ENCODE data around the gene RBPMS2.

RBPMS2 gene

GRCh38 chr15:64701051-64701450 lies 74.3 kb downstream of the RBPMS2 start:
- DNase-seq (ENCODE audit: insufficient read length, low spot score) (no peak), FAIRE-seq (no peak)
- TF ChIP-seq POLR2A (IDR thresholded peaks at IDR 0.05; ENCODE audit: low read depth, low read length) (no peak), POU2F2 (IDR thresholded peaks at IDR 0.05; ENCODE audit: low read depth, low read length) (no peak), POLR2AphosphoS5 (IDR thresholded peaks at IDR 0.05; ENCODE audit: low read depth, low read length) (no peak), PAX5 (IDR thresholded peaks at IDR 0.05; ENCODE audit: insufficient read depth, low read length, severe bottlenecking) (no peak), TAF1 (IDR thresholded peaks at IDR 0.05; ENCODE audit: low read depth, low read length) (no peak), SPI1 (IDR thresholded peaks at IDR 0.05; ENCODE audit: low read depth, low read length) (no peak)

GRCh38 chr15:64699751-64700388 lies 75.5 kb downstream of the RBPMS2 start:
- no peak for TF ChIP-seq POU2F2 (IDR thresholded peaks at IDR 0.05; ENCODE audit: low read depth, low read length)
- no peak for TF ChIP-seq POLR2AphosphoS5 (IDR thresholded peaks at IDR 0.05; ENCODE audit: low read depth, low read length)
- no peak for TF ChIP-seq POLR2A (IDR thresholded peaks at IDR 0.05; ENCODE audit: low read depth, low read length)
- no peak for TF ChIP-seq PAX5 (IDR thresholded peaks at IDR 0.05; ENCODE audit: insufficient read depth, low read length, severe bottlenecking)
- no peak for TF ChIP-seq SPI1 (IDR thresholded peaks at IDR 0.05; ENCODE audit: low read depth, low read length)
- DNase-seq (ENCODE audit: insufficient read length, low spot score), result no peak
- FAIRE-seq, result no peak

- FAIRE-seq (no peak), DNase-seq (ENCODE audit: insufficient read length, low spot score) (no peak)
- TF ChIP-seq SPI1 (IDR thresholded peaks at IDR 0.05; ENCODE audit: low read depth, low read length), result no peak
- TF ChIP-seq POLR2A (IDR thresholded peaks at IDR 0.05; ENCODE audit: low read depth, low read length), result no peak
- no peak for TF ChIP-seq PAX5 (IDR thresholded peaks at IDR 0.05; ENCODE audit: insufficient read depth, low read length, severe bottlenecking)
- no peak for TF ChIP-seq POLR2AphosphoS5 (IDR thresholded peaks at IDR 0.05; ENCODE audit: low read depth, low read length)
- no peak for TF ChIP-seq TAF1 (IDR thresholded peaks at IDR 0.05; ENCODE audit: low read depth, low read length)
- no peak for TF ChIP-seq POU2F2 (IDR thresholded peaks at IDR 0.05; ENCODE audit: low read depth, low read length)
Observed at GRCh38 chr15:64698823-64699222, 76.6 kb downstream of the RBPMS2 start.

GRCh38 chr15:64697911-64698369 lies 77.4 kb downstream of the RBPMS2 start:
- no peak for DNase-seq (ENCODE audit: insufficient read length, low spot score)
- FAIRE-seq, result no peak
- TF ChIP-seq POLR2AphosphoS5 (IDR thresholded peaks at IDR 0.05; ENCODE audit: low read depth, low read length) (no peak), POU2F2 (IDR thresholded peaks at IDR 0.05; ENCODE audit: low read depth, low read length) (no peak)

GRCh38 chr15:64696481-64696880 lies 78.9 kb downstream of the RBPMS2 start:
- TF ChIP-seq POLR2AphosphoS5 (IDR thresholded peaks at IDR 0.05; ENCODE audit: low read depth, low read length), result no peak
- no peak for TF ChIP-seq PAX5 (IDR thresholded peaks at IDR 0.05; ENCODE audit: insufficient read depth, low read length, severe bottlenecking)
- no peak for TF ChIP-seq SPI1 (IDR thresholded peaks at IDR 0.05; ENCODE audit: low read depth, low read length)
- TF ChIP-seq POU2F2 (IDR thresholded peaks at IDR 0.05; ENCODE audit: low read depth, low read length), result no peak
- no peak for TF ChIP-seq TAF1 (IDR thresholded peaks at IDR 0.05; ENCODE audit: low read depth, low read length)
- TF ChIP-seq POLR2A (IDR thresholded peaks at IDR 0.05; ENCODE audit: low read depth, low read length), result no peak
- DNase-seq (ENCODE audit: insufficient read length, low spot score), result no peak
- no peak for FAIRE-seq

GRCh38 chr15:64695561-64695992 lies 79.8 kb downstream of the RBPMS2 start:
- TF ChIP-seq POLR2AphosphoS5 (IDR thresholded peaks at IDR 0.05; ENCODE audit: low read depth, low read length) (no peak), PAX5 (IDR thresholded peaks at IDR 0.05; ENCODE audit: insufficient read depth, low read length, severe bottlenecking) (no peak), POU2F2 (IDR thresholded peaks at IDR 0.05; ENCODE audit: low read depth, low read length) (no peak), TAF1 (IDR thresholded peaks at IDR 0.05; ENCODE audit: low read depth, low read length) (no peak), POLR2A (IDR thresholded peaks at IDR 0.05; ENCODE audit: low read depth, low read length) (no peak), SPI1 (IDR thresholded peaks at IDR 0.05; ENCODE audit: low read depth, low read length) (peak; percentile 94)
- DNase-seq (ENCODE audit: insufficient read length, low spot score), result no peak
- FAIRE-seq, result peak; percentile 78

GRCh38 chr15:64694816-64695215 lies 80.6 kb downstream of the RBPMS2 start:
- no peak for DNase-seq (ENCODE audit: insufficient read length, low spot score)
- FAIRE-seq, result no peak
- TF ChIP-seq PAX5 (IDR thresholded peaks at IDR 0.05; ENCODE audit: insufficient read depth, low read length, severe bottlenecking), result no peak
- no peak for TF ChIP-seq POU2F2 (IDR thresholded peaks at IDR 0.05; ENCODE audit: low read depth, low read length)
- no peak for TF ChIP-seq POLR2A (IDR thresholded peaks at IDR 0.05; ENCODE audit: low read depth, low read length)
- TF ChIP-seq TAF1 (IDR thresholded peaks at IDR 0.05; ENCODE audit: low read depth, low read length), result no peak
- no peak for TF ChIP-seq SPI1 (IDR thresholded peaks at IDR 0.05; ENCODE audit: low read depth, low read length)
- TF ChIP-seq POLR2AphosphoS5 (IDR thresholded peaks at IDR 0.05; ENCODE audit: low read depth, low read length), result no peak

- TF ChIP-seq TAF1 (IDR thresholded peaks at IDR 0.05; ENCODE audit: low read depth, low read length) (no peak), PAX5 (IDR thresholded peaks at IDR 0.05; ENCODE audit: insufficient read depth, low read length, severe bottlenecking) (no peak), POLR2A (IDR thresholded peaks at IDR 0.05; ENCODE audit: low read depth, low read length) (no peak), POU2F2 (IDR thresholded peaks at IDR 0.05; ENCODE audit: low read depth, low read length) (no peak), POLR2AphosphoS5 (IDR thresholded peaks at IDR 0.05; ENCODE audit: low read depth, low read length) (no peak), SPI1 (IDR thresholded peaks at IDR 0.05; ENCODE audit: low read depth, low read length) (no peak)
- FAIRE-seq (no peak), DNase-seq (ENCODE audit: insufficient read length, low spot score) (no peak)
Observed at GRCh38 chr15:64693134-64693533, 82.3 kb downstream of the RBPMS2 start.

GRCh38 chr15:64691896-64692565 lies 83.4 kb downstream of the RBPMS2 start:
- TF ChIP-seq PAX5 (IDR thresholded peaks at IDR 0.05; ENCODE audit: insufficient read depth, low read length, severe bottlenecking) (no peak), POU2F2 (IDR thresholded peaks at IDR 0.05; ENCODE audit: low read depth, low read length) (no peak), TAF1 (IDR thresholded peaks at IDR 0.05; ENCODE audit: low read depth, low read length) (no peak), SPI1 (IDR thresholded peaks at IDR 0.05; ENCODE audit: low read depth, low read length) (no peak), POLR2AphosphoS5 (IDR thresholded peaks at IDR 0.05; ENCODE audit: low read depth, low read length) (no peak), POLR2A (IDR thresholded peaks at IDR 0.05; ENCODE audit: low read depth, low read length) (no peak)
- no peak for DNase-seq (ENCODE audit: insufficient read length, low spot score)
- no peak for FAIRE-seq
